Measurements from ENCODE around the gene HPCAL1. TPM values are rescaled to one million over a fixed set of nuclear protein-coding genes. Genes with fewer than 3 reads are reported as not detected.

HPCAL1 gene
- total RNA-seq, 4 donors from 2014 or later = 11.1 to 122 (median 48.9) TPM

- intact Hi-C loops (cut with DNase I; ENCODE audit: low total_unique reads) = no loop called here
- TF ChIP-seq CTCF (IDR thresholded peaks at IDR 0.05) (peak in 2 of 4 experiments; percentile 9 to 25), POLR2A (IDR thresholded peaks at IDR 0.05) (no peak)
- peak overlapping the region; percentile 47 to 70 for H3K4me3 ChIP-seq
- H3K4me1 ChIP-seq = peaks cover 0 to 12% of the 10 kb centered on the region in 2 donors
- no peaks in the 10 kb centered on the region for H3K9me3 ChIP-seq
- no peaks in the 10 kb centered on the region for H3K36me3 ChIP-seq
- H3K27me3 ChIP-seq = no peaks in the 10 kb centered on the region
- peak overlapping the region; percentile 95 to 98 for H3K27ac ChIP-seq
- DNase-seq = no peak
Measured at GRCh38 chr2:10447300-10447894, 144.7 kb downstream of the HPCAL1 start.

GRCh38 chr2:10447895-10448575, 145.3 kb downstream of the HPCAL1 start, which contains the start of gene ODC1:
ODC1 (minus strand) TSS chr2:10448327; CDS start chr2:10445032, 3,295 bp downstream.
- peak within 1 kb of the TSS; percentile 95 to 98 for H3K27ac ChIP-seq
- H3K9me3 ChIP-seq = no peaks in the 10 kb centered on the region
- peak within 1 kb of the TSS; percentile 63 to 70 for H3K4me3 ChIP-seq
- no peaks in the 10 kb centered on the region for H3K27me3 ChIP-seq
- peaks cover 0 to 12% of the 10 kb centered on the region in 2 donors for H3K4me1 ChIP-seq
- peak; percentile 94 to 95 for DNase-seq
- H3K36me3 ChIP-seq = no peaks in the 10 kb centered on the region
- TF ChIP-seq POLR2A (IDR thresholded peaks at IDR 0.05) (peak; percentile 43 to 69), CTCF (IDR thresholded peaks at IDR 0.05) (peak in 1 of 4 experiments; percentile 5)
- intact Hi-C loops (cut with DNase I; ENCODE audit: low total_unique reads) = no loop called here

- intact Hi-C loops (cut with DNase I; ENCODE audit: low total_unique reads) = no loop called here
- H3K27ac ChIP-seq = peak overlapping the region; percentile 91 to 98
- peak; percentile 87 to 93 for DNase-seq
- peak in 1 of 2 donors; percentile 61 for TF ChIP-seq POLR2A (IDR thresholded peaks at IDR 0.05)
- peak; percentile 14 to 34 (median 30) for TF ChIP-seq CTCF (IDR thresholded peaks at IDR 0.05)
- peak overlapping the region; percentile 55 to 63 for H3K4me3 ChIP-seq
- H3K27me3 ChIP-seq = no peaks in the 10 kb centered on the region
- no peaks in the 10 kb centered on the region for H3K36me3 ChIP-seq
- no peaks in the 10 kb centered on the region for H3K9me3 ChIP-seq
- peaks cover 0 to 12% of the 10 kb centered on the region in 2 donors for H3K4me1 ChIP-seq
Measured at GRCh38 chr2:10448576-10449485, 146.1 kb downstream of the HPCAL1 start.

GRCh38 chr2:10449486-10449831, 146.8 kb downstream of the HPCAL1 start:
- Histone ChIP-seq H3K27me3 (no peaks in the 10 kb centered on the region), H3K9me3 (no peaks in the 10 kb centered on the region), H3K36me3 (no peaks in the 10 kb centered on the region), H3K4me1 (peaks cover 0 to 12% of the 10 kb centered on the region in 2 donors), H3K27ac (peak overlapping the region; percentile 91 to 98), H3K4me3 (peak overlapping the region in 1 of 2 donors; percentile 55)
- DNase-seq = no peak
- intact Hi-C loops (cut with DNase I; ENCODE audit: low total_unique reads) = no loop called here
- TF ChIP-seq POLR2A (IDR thresholded peaks at IDR 0.05) (no peak), CTCF (IDR thresholded peaks at IDR 0.05) (no peak)
